ENCODE data around the gene KANTR.
"Not testable (repeated sequence)": the region's sequence is repeated elsewhere in the genome, so short reads cannot be mapped to it uniquely, and the experiment has no call there.

Gene KANTR

DNA sequence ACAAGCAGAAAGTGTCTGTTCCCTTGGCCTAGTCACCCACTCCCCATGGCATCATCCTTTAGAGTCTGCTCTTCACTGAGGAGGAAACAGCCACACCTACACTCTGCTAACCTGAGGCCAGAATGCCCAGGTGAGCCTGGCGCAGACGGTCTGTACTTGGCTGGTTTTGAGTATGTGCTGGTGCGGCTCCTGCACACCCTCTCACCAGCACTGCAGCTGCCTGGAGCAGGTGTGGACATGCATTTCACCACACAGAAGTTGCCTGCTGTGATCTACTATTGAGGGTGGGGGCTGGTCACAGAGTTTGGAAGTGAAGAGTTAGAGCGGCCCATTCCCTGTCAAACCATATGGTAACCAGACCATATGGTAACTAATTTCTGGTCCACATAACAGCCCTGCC, 39.5 kb downstream of the KANTR start:
- no peak for DNase-seq

DNA sequence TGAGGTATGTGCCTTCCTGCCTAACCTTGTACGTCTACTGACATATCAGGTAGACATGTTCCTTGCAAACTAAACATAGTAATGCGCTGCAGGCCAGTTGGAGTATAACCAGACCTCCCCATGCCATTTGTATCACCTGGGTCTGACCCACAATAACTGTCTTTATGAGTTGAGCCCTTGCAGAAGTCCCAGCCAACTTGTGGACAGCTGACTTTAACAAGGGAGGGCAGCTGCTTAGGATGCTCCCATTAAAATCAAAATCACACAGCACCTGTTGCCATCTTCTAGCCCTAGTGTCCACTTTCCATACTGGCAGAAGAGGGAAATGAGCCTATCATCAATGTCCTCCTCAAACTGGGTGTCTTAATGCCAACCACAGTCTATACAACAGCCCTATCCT, 41.6 kb downstream of the KANTR start:
- DNase-seq: no peak

DNA sequence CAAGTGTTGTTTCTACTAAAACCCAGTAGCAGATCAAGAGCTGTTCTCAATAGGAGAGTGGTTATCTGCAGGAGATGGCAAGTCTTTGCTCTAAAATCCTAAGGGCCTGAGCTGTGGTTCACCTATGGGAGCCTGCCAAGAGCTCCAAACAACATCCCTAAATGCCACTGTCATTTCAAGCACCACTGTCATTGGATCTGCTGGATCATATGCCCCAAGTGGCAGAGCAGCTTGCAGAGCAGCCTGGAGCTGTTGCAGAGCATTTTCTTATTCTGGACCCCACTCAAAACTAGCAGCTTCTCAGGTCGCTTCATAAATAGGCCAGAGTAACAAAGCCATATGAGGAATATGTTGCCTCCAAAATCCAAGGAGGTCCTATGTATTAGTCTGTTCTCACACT, 59.6 kb downstream of the KANTR start:
- no peak for DNase-seq

DNA sequence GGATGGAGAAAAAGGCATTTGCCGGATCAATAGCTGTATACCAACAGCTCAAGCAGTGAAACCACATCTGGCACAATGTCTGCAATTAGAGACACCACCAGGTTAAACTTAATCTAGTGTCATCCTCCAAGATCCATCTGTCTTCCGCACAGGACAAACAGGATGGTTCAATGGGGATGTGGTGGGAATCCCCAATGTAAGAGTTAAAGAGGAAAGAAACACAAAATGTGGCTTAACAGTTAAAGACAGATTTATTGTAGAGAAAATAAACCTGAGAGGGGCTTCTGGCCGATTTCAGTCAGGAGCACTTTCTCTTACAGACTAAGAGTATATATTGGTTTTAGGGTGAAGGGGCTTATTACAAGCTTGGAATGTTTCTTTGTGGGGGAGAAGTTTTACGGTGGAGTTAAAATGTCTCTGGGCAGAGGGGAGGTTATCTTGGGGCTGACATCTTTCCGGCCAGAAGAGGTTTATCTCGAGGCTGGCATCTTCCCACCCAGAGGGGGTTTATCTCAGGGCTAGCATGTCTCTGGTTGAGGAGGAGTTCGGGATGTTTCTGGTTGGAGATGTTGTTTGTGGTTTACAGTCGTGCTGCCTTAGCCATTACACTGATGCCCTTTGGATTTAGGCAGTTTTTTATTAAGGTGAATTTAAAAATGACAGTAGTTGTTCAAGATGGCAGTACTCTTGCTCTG, 61.7 kb downstream of the KANTR start:
- no peak for DNase-seq

DNA sequence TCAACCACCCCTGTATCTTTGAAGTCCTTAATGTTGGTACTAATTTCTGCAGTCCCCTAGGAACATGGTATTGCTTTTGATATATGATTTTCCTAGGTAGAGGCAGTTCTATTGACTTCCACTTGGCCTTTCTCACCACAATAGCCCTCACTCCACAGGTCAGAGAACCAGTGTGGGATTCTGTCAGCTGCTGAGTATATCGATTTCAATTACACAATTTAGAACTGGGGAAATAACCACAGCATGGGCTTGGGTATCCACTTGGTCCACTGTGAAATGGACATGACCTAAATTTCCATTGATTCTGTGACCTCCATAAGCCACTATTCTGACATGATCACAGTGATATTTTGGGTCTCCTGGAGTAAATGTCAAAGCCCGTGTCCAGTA, 62.3 kb downstream of the KANTR start:
- DNase-seq: no peak

DNA sequence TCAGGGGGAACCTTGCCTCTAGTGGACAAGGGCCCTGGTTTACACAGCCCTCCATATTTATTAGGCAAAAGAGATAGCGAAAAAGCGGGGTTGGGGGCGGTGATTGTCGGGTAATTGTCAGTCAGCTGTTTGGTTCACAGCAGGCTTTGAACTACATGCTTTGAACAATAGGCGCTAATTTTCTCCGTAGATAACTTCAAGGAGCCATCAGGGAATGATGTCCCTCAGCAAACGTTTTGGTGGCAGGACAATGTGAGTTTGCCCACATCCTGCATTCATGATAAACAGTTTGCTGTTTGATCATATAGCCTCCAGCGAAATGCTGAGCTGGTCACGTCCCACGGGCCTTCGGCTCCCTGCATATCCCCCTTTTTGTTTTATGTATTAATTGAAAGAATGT, 65.2 kb downstream of the KANTR start:
- no peak for DNase-seq

DNA sequence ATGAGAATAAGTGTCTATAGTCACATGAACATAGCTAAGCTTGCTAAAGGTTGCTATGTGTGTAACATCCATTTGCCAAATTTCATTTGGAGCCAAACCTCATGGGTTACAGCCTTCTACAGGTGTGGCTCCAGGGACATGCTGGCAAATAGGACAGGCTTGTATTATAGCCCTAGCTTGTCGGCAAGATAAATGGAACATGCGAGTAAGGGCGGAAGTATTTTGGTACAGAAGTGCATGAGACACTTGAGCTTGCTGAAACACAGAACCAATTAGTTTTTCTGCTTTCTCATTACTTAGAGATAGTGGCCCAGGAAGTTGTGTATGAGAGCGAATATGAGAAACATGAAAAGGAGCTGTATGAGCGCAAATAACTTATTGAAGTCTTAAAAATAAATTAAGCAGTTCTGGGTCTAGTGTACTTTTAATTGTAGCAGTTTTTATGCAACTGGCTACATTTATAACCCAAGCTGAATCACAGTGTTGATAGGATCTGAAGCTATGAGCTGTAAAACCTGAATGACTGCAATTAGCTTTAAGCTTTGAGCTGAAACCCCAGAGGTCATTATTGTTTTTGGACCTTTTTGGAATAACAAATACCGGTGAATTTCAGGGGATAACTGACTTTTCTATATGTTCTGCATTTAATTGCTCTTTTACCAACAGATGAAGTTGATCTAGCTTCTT, 66.5 kb downstream of the KANTR start:
- DNase-seq: no peak

DNA sequence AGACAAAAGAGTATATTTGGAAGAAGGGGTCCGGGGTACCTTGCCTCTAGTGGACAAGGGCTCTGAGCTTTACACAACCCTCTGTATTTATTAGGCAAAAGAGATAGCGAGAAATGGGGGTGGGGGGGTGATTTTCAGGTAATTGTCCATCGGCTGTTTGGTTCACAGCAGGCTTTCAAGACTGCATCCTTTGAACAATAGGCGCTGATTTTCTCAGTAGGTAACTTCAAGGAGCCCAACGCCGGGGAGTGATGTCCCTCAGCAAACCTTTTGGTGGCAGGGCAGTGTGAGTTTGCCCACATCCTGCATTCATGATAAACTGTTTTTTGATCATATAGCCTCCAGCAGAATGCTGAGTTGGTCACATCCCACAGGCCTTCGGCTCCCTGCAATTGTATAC, 69.5 kb downstream of the KANTR start:
- no peak for DNase-seq

DNA sequence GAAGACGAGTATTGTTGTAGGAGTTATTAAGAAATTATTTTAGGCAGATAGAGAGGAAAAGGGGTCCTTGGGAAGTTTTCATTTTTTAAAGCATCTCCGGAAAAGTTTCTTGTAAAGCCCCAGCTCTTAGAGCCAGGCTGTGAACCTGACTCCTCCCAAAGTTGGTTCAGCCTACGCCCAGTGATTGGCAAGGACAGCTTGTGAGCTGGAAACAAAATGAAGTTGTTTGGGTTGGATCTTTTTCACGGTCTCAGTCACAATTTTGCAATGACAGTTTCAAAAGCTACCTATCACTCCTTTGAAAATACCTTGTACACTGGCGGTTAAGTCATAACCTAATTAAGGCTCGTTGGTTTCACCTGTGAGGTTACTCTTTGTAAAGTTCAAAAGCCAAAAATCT, 70.6 kb downstream of the KANTR start:
- not testable (repeated sequence) for DNase-seq

DNA sequence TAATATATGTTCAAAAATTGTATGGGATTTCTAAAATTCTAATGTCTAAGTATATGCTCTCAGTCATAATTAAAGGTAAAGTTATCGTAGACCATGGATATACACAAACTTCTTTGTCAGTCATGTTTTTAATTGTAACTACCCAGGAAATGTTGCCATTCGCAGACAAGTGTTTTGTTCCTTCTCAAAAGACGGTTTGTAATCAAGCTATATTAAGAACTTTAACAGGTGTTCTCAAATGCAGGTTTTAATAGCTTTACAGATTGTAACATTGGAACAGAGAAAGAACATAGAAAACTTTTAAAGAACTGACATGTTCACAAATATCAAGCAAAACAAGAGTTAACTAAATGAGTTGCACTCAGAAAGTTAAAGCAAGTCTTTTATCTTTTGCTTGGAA, 72.2 kb downstream of the KANTR start:
- DNase-seq: no peak

DNA sequence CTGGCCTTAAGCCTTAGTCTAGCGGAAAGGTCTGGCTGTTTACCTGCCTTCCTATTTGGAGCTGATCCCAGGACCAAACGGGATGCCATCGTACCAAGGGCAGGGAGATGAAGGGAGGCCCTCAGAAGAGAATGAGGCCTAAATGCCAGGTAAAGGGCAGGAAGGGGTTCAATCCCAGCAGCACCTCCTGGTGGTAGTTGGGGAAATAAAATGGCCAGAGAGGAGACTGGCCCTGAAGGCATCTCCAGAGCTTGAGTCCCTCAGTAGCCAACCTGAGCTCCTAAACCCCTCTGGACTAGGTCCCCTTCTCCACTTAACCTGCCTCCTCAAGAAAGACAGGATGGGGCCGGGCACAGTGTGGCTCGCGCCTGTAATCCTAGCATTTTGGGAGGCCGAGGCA, 77.4 kb downstream of the KANTR start:
- DNase-seq: no peak

All from stimulated activated CD4-positive, alpha-beta T cell treated with anti-CD3 and anti-CD28 coated beads, Interleukin-2, amount 100 ng/mL, for 24 hours (primary cell).